Uterus (tissue), 4 donors: ENCODE data around the gene PRSS8. TPM values are rescaled to one million over a fixed set of nuclear protein-coding genes. Genes with fewer than 3 reads are reported as not detected.
"Not testable (repeated sequence)": the region's sequence is repeated elsewhere in the genome, so short reads cannot be mapped to it uniquely, and the experiment has no call there.

Source experiments
- DNase-seq, 2 donors: peaks; one replicate each; pipeline ENCODE4 v3.0.0-alpha.2; 2019 to 2020
- H3K27ac ChIP-seq, 2 donors: fragments of 200-600 bp; sonication (generic); 1 replicate in 1 of 2; 2 replicates in 1 of 2; pipeline ENCODE4 v1.5.1; 2016 to 2018
- H3K27me3 ChIP-seq, 2 donors: fragments of 200-600 bp; sonication (generic); one replicate each; pipeline ENCODE4 v1.5.1; 2018 to 2019; ENCODE audit warnings: control low read depth in 1 of 2
- H3K36me3 ChIP-seq, 2 donors: fragments of 200-600 bp; sonication (generic); one replicate each; pipeline ENCODE4 v1.5.1; 2019; ENCODE audit warnings: control low read depth in 1 of 2
- H3K4me1 ChIP-seq, 2 donors: fragments of 200-600 bp; sonication (generic); one replicate each; pipeline ENCODE4 v1.5.1; 2018 to 2019; ENCODE audit warnings: control low read depth in 1 of 2
- H3K4me3 ChIP-seq, 2 donors: fragments of 200-600 bp; sonication (generic); 1 replicate in 1 of 2; 2 replicates in 1 of 2; pipeline ENCODE4 v1.5.1; 2018 to 2019; ENCODE audit warnings: mild to moderate bottlenecking in 1 of 2
- H3K9me3 ChIP-seq, 2 donors: fragments of 200-600 bp; sonication (generic); one replicate each; pipeline ENCODE4 v1.5.1; 2019; ENCODE audit warnings: control low read depth in 1 of 2
- CTCF ChIP-seq, 4 experiments: fragments of 200-600 bp in 2 of 4; fragments of 450-650 bp in 2 of 4; sonication (generic) in 2 of 4; IDR thresholded peaks; one replicate each; pipeline ENCODE4 v1.5.1; 2016 to 2019; ENCODE audit warnings: antibody characterized with exemption in 4 of 4, mild to moderate bottlenecking in 2 of 4, moderate library complexity in 1 of 4
- POLR2A ChIP-seq, 2 donors: fragments of 450-650 bp; IDR thresholded peaks; one replicate each; pipeline ENCODE4 v1.6.1; 2016; ENCODE audit warnings: antibody characterized with exemption in 2 of 2, mild to moderate bottlenecking in 1 of 2, moderate library complexity in 1 of 2
- intact Hi-C: fragments of 100-400 bp; cut with DNase I; formaldehyde crosslinking; loops from one replicate; pipeline ENCODE4 v1.15.1; 2023; ENCODE audit warnings: low total_unique reads
- total RNA-seq, 4 donors: library from RNA; depleted of rRNA in 3 of 4; stranded (reverse); fragments of >200 nt in 3 of 4; gene quantifications; one replicate each; pipeline versions ENCODE4 v1.1.0 to v1.2.4, GENCODE V29; 2014 to 2023
- donor health status: DM: yes; HTN: yes; CAD: no.

PRSS8 gene
- total RNA-seq, 4 donors from 2014 or later: 0.26 to 8.7 TPM; not detected in 2

- Histone ChIP-seq H3K9me3 (no peaks in the 10 kb centered on the region), H3K4me1 (peaks cover 0 to 6% of the 10 kb centered on the region in 2 donors), H3K27me3 (no peaks in the 10 kb centered on the region), H3K4me3 (no peak overlapping the region), H3K27ac (no peak overlapping the region), H3K36me3 (no peaks in the 10 kb centered on the region)
- DNase-seq: no peak
- TF ChIP-seq POLR2A (IDR thresholded peaks at IDR 0.05) (no peak), CTCF (IDR thresholded peaks at IDR 0.05) (no peak)
- intact Hi-C loops: no loop called here
Measured at GRCh38 chr16:31106509-31107464, 28.7 kb downstream of the PRSS8 start.

- DNase-seq: peak; percentile 81 to 82
- no peaks in the 10 kb centered on the region for H3K36me3 ChIP-seq
- intact Hi-C loops: no loop called here
- H3K9me3 ChIP-seq: no peaks in the 10 kb centered on the region
- H3K4me1 ChIP-seq: peaks cover 0 to 6% of the 10 kb centered on the region in 2 donors
- no peaks in the 10 kb centered on the region for H3K27me3 ChIP-seq
- H3K4me3 ChIP-seq: peak overlapping the region in 1 of 2 donors; percentile 1
- TF ChIP-seq POLR2A (IDR thresholded peaks at IDR 0.05): no peak
- TF ChIP-seq CTCF (IDR thresholded peaks at IDR 0.05): peak; percentile 74 to 91 (median 78)
- no peak overlapping the region for H3K27ac ChIP-seq
Measured at GRCh38 chr16:31105677-31106213, 29.8 kb downstream of the PRSS8 start.

- H3K4me1 ChIP-seq, DNase-seq, H3K36me3 ChIP-seq, H3K27me3 ChIP-seq, intact Hi-C loops, H3K4me3 ChIP-seq, H3K9me3 ChIP-seq, H3K27ac ChIP-seq: not testable (repeated sequence)
Measured at GRCh38 chr16:31100876-31101641, 34.5 kb downstream of the PRSS8 start.

GRCh38 chr16:31099860-31100638 lies 35.5 kb downstream of the PRSS8 start:
- Histone ChIP-seq H3K36me3 (no peaks in the 10 kb centered on the region), H3K4me3 (no peak overlapping the region), H3K9me3 (no peaks in the 10 kb centered on the region), H3K27ac (no peak overlapping the region), H3K27me3 (no peaks in the 10 kb centered on the region), H3K4me1 (no peaks in the 10 kb centered on the region)
- intact Hi-C loops: no loop called here
- TF ChIP-seq POLR2A (IDR thresholded peaks at IDR 0.05) (no peak), CTCF (IDR thresholded peaks at IDR 0.05) (no peak)
- DNase-seq: no peak
